ENCODE data around the gene GOLGB1. TPM values are rescaled to one million over a fixed set of nuclear protein-coding genes. Genes with fewer than 3 reads are reported as not detected.

The GOLGB1 gene
- total RNA-seq, 1 experiment from 2014 or later, result 31.4 TPM

- H3K4me3 Mint-ChIP-seq, result no peak overlapping the region
Observed at GRCh38 chr3:121796970-121797369, 47.4 kb upstream of the GOLGB1 start.

More at GRCh38 chr3:121796970-121797369, 47.4 kb upstream of the GOLGB1 start:
- Histone ChIP-seq H3K79me1 (ENCODE audit: insufficient read depth, low read depth, low read length, poor library complexity, severe bottlenecking) (no peaks in the 10 kb centered on the region), H4K20me1 (ENCODE audit: control insufficient read depth, insufficient read depth, insufficient read length) (no peaks in the 10 kb centered on the region), H3K9me3 (ENCODE audit: control insufficient read depth, low read depth, low read length) (no peaks in the 10 kb centered on the region), H3K9ac (ENCODE audit: extremely low read depth, insufficient read length, low read length) (no peak overlapping the region), H3K23ac (ENCODE audit: insufficient read length, low read depth, low read length) (no peak overlapping the region), H2BK20ac (ENCODE audit: low read depth, low read length, poor library complexity, severe bottlenecking) (no peak overlapping the region), H2AFZ (ENCODE audit: low read length) (no peak overlapping the region), H2BK5ac (ENCODE audit: insufficient read length, low read length) (no peak overlapping the region), H2BK12ac (ENCODE audit: insufficient read length, low read depth, low read length) (no peak overlapping the region), H3T11ph (ENCODE audit: low read length) (no peak overlapping the region), H4K91ac (ENCODE audit: insufficient read length, low read depth, low read length) (no peak overlapping the region), H2AK5ac (ENCODE audit: insufficient read length, low read length) (no peak overlapping the region), H3K18ac (ENCODE audit: insufficient read length, low read depth, low read length) (no peak overlapping the region), H4K8ac (replicated peaks; ENCODE audit: insufficient read length, low read depth, low read length) (no peak overlapping the region), H2BK15ac (ENCODE audit: low read depth, low read length) (no peak overlapping the region), H3K56ac (ENCODE audit: insufficient read length, low read depth, low read length) (no peak overlapping the region), H3K4ac (ENCODE audit: low read depth, low read length) (no peak overlapping the region), H3K23me2 (ENCODE audit: insufficient read length, low read depth, low read length, poor library complexity, severe bottlenecking) (no peaks in the 10 kb centered on the region), H3K79me2 (ENCODE audit: insufficient read depth, low read length) (no peaks in the 10 kb centered on the region), H3K27ac (ENCODE audit: insufficient read length, low read depth, low read length) (no peak overlapping the region), H3K27me3 (ENCODE audit: insufficient read depth, low read length) (no peaks in the 10 kb centered on the region), H3K4me2 (ENCODE audit: insufficient read depth, insufficient read length, low read length) (no peak overlapping the region), H2BK120ac (ENCODE audit: low read depth, low read length, poor library complexity, severe bottlenecking) (no peak overlapping the region), H4K5ac (ENCODE audit: insufficient read length, low read depth, low read length) (no peak overlapping the region), H3K4me1 (ENCODE audit: insufficient read depth, low read length) (no peaks in the 10 kb centered on the region), H3K14ac (ENCODE audit: insufficient read depth, low read length) (no peak overlapping the region)
- WGBS (ENCODE audit: extremely low coverage, insufficient read length, low lambda C conversion rate), result no CpG with 5 or more reads among the region's 1 CpG
- Mint-ChIP-seq H3K4me1 (no peaks in the 10 kb centered on the region), H3K36me3 (ENCODE audit: insufficient read depth in 1 of 3, low read depth in 3 of 3) (peaks cover 2 to 17% (median 11%) of the 10 kb centered on the region in 3 experiments; a peak in 5 of 7 replicates), H3K27me3 (ENCODE audit: low read depth) (no peaks in the 10 kb centered on the region), H3K9me3 (no peaks in the 10 kb centered on the region), H3K27ac (no peak overlapping the region)
- DNase-seq, result no peak
- TF ChIP-seq CTCF (conservative IDR thresholded peaks at IDR 0.05), result no peak
